SK-N-MC (cell line): ENCODE data around the gene LONP2.

ENCODE experiments used
- EZH2 ChIP-seq: fragments of 200-600 bp; sonication (generic); IDR thresholded peaks from one replicate; pipeline ENCODE4 v1.6.1; 2017; ENCODE audit warnings: antibody characterized with exemption
- POLR2AphosphoS5 ChIP-seq: IDR thresholded peaks from 2 replicates; pipeline ENCODE4 v1.6.1; 2012; ENCODE audit warnings: mild to moderate bottlenecking, low read depth, low read length, borderline replicate concordance

GRCh38 chr16:48291754-48292153 lies 47.7 kb downstream of the LONP2 start:
- TF ChIP-seq EZH2: no peak
- no peak for TF ChIP-seq POLR2AphosphoS5
